HepG2 (cell line): Measurements from ENCODE around the gene FAM168A. TPM values are rescaled to one million over a fixed set of nuclear protein-coding genes. Genes with fewer than 3 reads are reported as not detected.

Source experiments
- ATAC-seq: fragments of 200-7000 bp; cut with Tn5 transposase; 3 replicates; pipeline ENCODE4 v1.9.1; 2020; ENCODE audit warnings: mild to moderate bottlenecking, moderate library complexity
- BruUV-seq: library from RNA; stranded (reverse); fragments of 400-500 nt; replicated peaks from 2 replicates; lab custom pipeline; 2021; lab: Mats Ljungman, UMichigan
- CTCF ChIA-PET: fragments of 300-600 bp; formaldehyde crosslinking; extraction: SDS; loops from one replicate; lab custom pipeline; 2021; ENCODE audit warnings: low total read pairs, inconsistent platforms, low intra/inter-chr PET ratio; lab: Yijun Ruan, JAX
- POLR2A ChIA-PET: fragments of 350-600 bp; sonication (Branson Sonifier 250); formaldehyde crosslinking; loops from one replicate; lab custom pipeline; 2020; ENCODE audit warnings: antibody characterized with exemption, inconsistent platforms; lab: Yijun Ruan, JAX
- DNase-seq: peaks from one replicate; pipeline ENCODE4 v3.0.0-alpha.2; 2015; ENCODE audit warnings: low spot score
- FAIRE-seq: peaks from 3 replicates; lab custom pipeline; 2011; peaks lifted over from hg19 to GRCh38; lab: Jason Lieb, UNC
- H2AFZ ChIP-seq: one replicate; pipeline ENCODE4 v1.6.1; 2011; ENCODE audit warnings: low read length, inconsistent platforms
- H3K27ac ChIP-seq: fragments of 300-600 bp; 3 replicates; pipeline ENCODE4 v1.8.0; 2011; ENCODE audit warnings: mixed run types, mild to moderate bottlenecking, mixed read lengths, low read length, inconsistent platforms; ENCODE audit not compliant: insufficient read depth; ENCODE audit errors: extremely low read length
- H3K27me3 ChIP-seq, 2 experiments: fragments of 200-600 bp in 1 of 2; 2 replicates in 1 of 2; 3 replicates in 1 of 2; pipeline versions ENCODE4 v1.6.0 to v1.8.0; 2011; ENCODE audit warnings: low read length in 2 of 2, mild to moderate bottlenecking in 2 of 2, moderate library complexity in 2 of 2, inconsistent platforms in 1 of 2; ENCODE audit not compliant: insufficient read depth in 2 of 2, control insufficient read depth in 1 of 2
- H3K36me3 ChIP-seq, 2 experiments: fragments of 200-600 bp in 1 of 2; replicated peaks in 1 of 2; 2 replicates in 1 of 2; 3 replicates in 1 of 2; pipeline versions ENCODE4 v1.5.1 to v1.8.0; 2011; ENCODE audit warnings: low read length in 2 of 2, inconsistent platforms in 1 of 2; ENCODE audit not compliant: insufficient read depth in 2 of 2, control insufficient read depth in 1 of 2
- H3K4me1 ChIP-seq: 2 replicates; pipeline ENCODE4 v1.5.1; 2012; ENCODE audit warnings: low read length, inconsistent platforms; ENCODE audit not compliant: insufficient read depth
- H3K4me2 ChIP-seq: 2 replicates; pipeline ENCODE4 v1.6.0; 2011; ENCODE audit warnings: low read depth, low read length, inconsistent platforms
- H3K4me3 ChIP-seq, 3 experiments: fragments of 200-600 bp in 1 of 3; sonication (generic), shearing (Covaris generic) in 1 of 3; replicated peaks in 1 of 3; 2 replicates each; pipeline ENCODE4 v1.5.1; 2011 to 2016; ENCODE audit warnings: low read length in 3 of 3, inconsistent platforms in 2 of 3, low read depth in 2 of 3, mild to moderate bottlenecking in 2 of 3, control low read depth in 1 of 3, mixed read lengths in 1 of 3; ENCODE audit not compliant: insufficient read depth in 1 of 3
- H3K79me2 ChIP-seq: one replicate; pipeline ENCODE4 v1.6.1; 2011; ENCODE audit warnings: low read length, inconsistent platforms; ENCODE audit not compliant: insufficient read depth
- H3K9ac ChIP-seq: 2 replicates; pipeline ENCODE4 v1.6.0; 2011; ENCODE audit warnings: mild to moderate bottlenecking, low read depth, low read length, inconsistent platforms; ENCODE audit not compliant: insufficient read depth
- H3K9me3 ChIP-seq: 2 replicates; pipeline ENCODE4 v1.5.1; 2012; ENCODE audit warnings: mild to moderate bottlenecking, low read length
- H4K20me1 ChIP-seq: 2 replicates; pipeline ENCODE4 v1.6.0; 2011; ENCODE audit warnings: inconsistent platforms, mild to moderate bottlenecking, low read length, moderate library complexity; ENCODE audit not compliant: insufficient read depth
- HMG20B ChIP-seq: conservative IDR thresholded peaks from 2 replicates; pipeline ENCODE4 v1.6.1; 2016; ENCODE audit warnings: missing genetic modification reagents, missing compliant biosample characterization
- ISL2 ChIP-seq: sonication (generic); formaldehyde crosslinking; IDR thresholded peaks from 2 replicates; pipeline ENCODE4 v1.5.0; 2020; ENCODE audit warnings: missing genetic modification reagents
- JARID2 ChIP-seq: sonication (generic); formaldehyde crosslinking; IDR thresholded peaks from 2 replicates; pipeline ENCODE4 v1.8.1; 2023; ENCODE audit warnings: missing genetic modification reagents, inconsistent platforms; ENCODE audit not compliant: insufficient replicate concordance
- SALL2 ChIP-seq: sonication (generic); formaldehyde crosslinking; IDR thresholded peaks from 2 replicates; pipeline ENCODE4 v1.8.1; 2023; ENCODE audit warnings: mild to moderate bottlenecking, missing genetic modification reagents, inconsistent platforms
- THAP11 ChIP-seq: IDR thresholded peaks from 2 replicates; pipeline ENCODE4 v1.6.1; 2016; ENCODE audit warnings: missing biosample characterization, missing genetic modification reagents
- YEATS4 ChIP-seq: sonication (generic); formaldehyde crosslinking; IDR thresholded peaks from 2 replicates; pipeline ENCODE4 v1.4.0; 2020; ENCODE audit warnings: missing genetic modification reagents, borderline replicate concordance
- ZNF350 ChIP-seq: sonication (generic); formaldehyde crosslinking; IDR thresholded peaks from 2 replicates; pipeline ENCODE4 v1.4.0; 2020; ENCODE audit warnings: mild to moderate bottlenecking, low read depth, missing genetic modification reagents, borderline replicate concordance
- ZNF543 ChIP-seq: sonication (generic); formaldehyde crosslinking; IDR thresholded peaks from 2 replicates; pipeline ENCODE4 v1.4.0; 2020; ENCODE audit warnings: mild to moderate bottlenecking, missing genetic modification reagents
- WGBS: methylation state at CpG from one replicate; pipeline ENCODE4 v1.1.6; 2017; ENCODE audit warnings: low lambda C conversion rate; 5-methylcytosine and 5-hydroxymethylcytosine counted together
- in situ Hi-C: cut with HindIII; loops from 2 replicates; pipeline ENCODE4 v1.10.0; 2017; ENCODE audit warnings: low pct_unique_long_range_greater_than_20kb; ENCODE audit not compliant: extremely low pct_ligation_motif_present
- intact Hi-C: fragments of 100-400 bp; cut with micrococcal nuclease; formaldehyde crosslinking; loops from one replicate; pipeline ENCODE4 v1.10.0; 2022; ENCODE audit not compliant: unreplicated experiment
- polyA plus RNA-seq, 8 experiments: library from polyadenylated mRNA; depleted of rRNA in 3 of 8; stranded (reverse) in 7 of 8; unstranded in 1 of 8; fragments of >200 nt; fragmentation: Illumina TruSeq in 4 of 8; extraction: Trizol in 4 of 8; gene quantifications; 2 replicates each; pipeline versions ENCODE4 v1.2.1 to v1.2.3, GENCODE V29; 2011 to 2016; ENCODE audit warnings: low read depth in 4 of 8, missing spikeins in 1 of 8, mixed read lengths in 1 of 8; ENCODE audit not compliant: insufficient read depth in 1 of 8
- total RNA-seq, 5 experiments: library from RNA; depleted of rRNA; stranded (reverse); fragments of >200 nt; fragmentation: Illumina TruSeq; extraction: Trizol; gene quantifications; 2 replicates each; pipeline ENCODE4 v1.2.3, GENCODE V29; 2016; ENCODE audit warnings: low read depth in 1 of 5
- TF ChIP-seq, protein P1 (sequence below): sonication (generic); formaldehyde crosslinking; IDR thresholded peaks from 2 replicates; pipeline ENCODE4 v1.8.0; 2023; ENCODE audit warnings: mild to moderate bottlenecking, missing genetic modification reagents
- TF ChIP-seq, protein P2 (sequence below): sonication (generic); formaldehyde crosslinking; IDR thresholded peaks from 2 replicates; pipeline ENCODE4 v1.5.0; 2020; ENCODE audit warnings: missing genetic modification reagents, mild to moderate bottlenecking, borderline replicate concordance
- TF ChIP-seq, protein P3 (sequence below): fragments of 450-650 bp; IDR thresholded peaks from 2 replicates; pipeline ENCODE4 v1.6.1; 2017; ENCODE audit warnings: mild to moderate bottlenecking
- TF ChIP-seq, protein P4 (sequence below): sonication (generic); formaldehyde crosslinking; IDR thresholded peaks from 2 replicates; pipeline ENCODE4 v1.4.0; 2020; ENCODE audit warnings: mild to moderate bottlenecking, missing genetic modification reagents

The FAM168A gene
- total and polyA plus RNA-seq, 2 of the 13 experiments (the other 11 are each of a cell fraction or from before 2014, with no cell fraction given) = 13.9 to 15.8 TPM

DNA sequence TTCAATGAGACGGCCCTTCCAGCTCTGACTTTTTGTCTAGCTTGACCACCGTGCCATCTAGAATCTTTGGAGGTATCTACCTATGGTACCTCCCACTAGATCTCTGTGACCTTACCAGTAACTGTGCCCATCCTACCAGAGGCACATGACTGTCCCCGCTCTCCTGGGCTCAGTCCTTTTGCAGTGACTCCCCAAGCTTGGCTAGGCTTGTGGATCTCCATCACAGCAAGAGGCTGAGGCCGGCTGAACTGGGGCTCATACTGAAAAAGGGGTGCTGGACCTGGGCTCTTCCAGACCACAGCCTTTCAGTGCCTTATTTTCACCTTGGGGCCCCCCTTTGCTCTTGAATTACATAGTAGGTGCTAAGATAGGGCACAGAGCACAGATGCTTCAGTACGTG, 194.4 kb downstream of the FAM168A start:
- in situ Hi-C loops (loop anchor here (5.0 to 10.0 kb wide), 2 partner anchors 221 to 259 kb away; no protein-coding TSS in a partner anchor), intact Hi-C loops (loop anchor here (2.0 to 10.0 kb wide), 3 partner anchors 221 to 529 kb away; no protein-coding TSS in a partner anchor)
- FAIRE-seq = no peak

More for the DNA sequence above, 194.4 kb downstream of the FAM168A start:
- H3K79me2 ChIP-seq = no peaks in the 10 kb centered on the region
- H3K36me3 ChIP-seq = peaks cover 3 to 10% of the 10 kb centered on the region in 2 experiments; a peak in 4 of 5 replicates
- POLR2A ChIA-PET = interaction anchor here (0.7 kb wide), 1 partner anchor 287 kb away, joined by 3 read pairs; no protein-coding TSS in a partner anchor
- no peaks in the 10 kb centered on the region for H3K27me3 ChIP-seq
- CTCF ChIA-PET = interaction anchor here (1.2 to 1.6 kb wide), 2 partner anchors 222 to 257 kb away, joined by 5 to 6 read pairs; no protein-coding TSS in a partner anchor
- no peak overlapping the region for H3K4me2 ChIP-seq
- no peak overlapping the region for H3K9ac ChIP-seq
- no peak overlapping the region for H3K27ac ChIP-seq
- H3K4me1 ChIP-seq = peaks cover 8% of the 10 kb centered on the region
- no TSS peak for BruUV-seq
- H3K4me3 ChIP-seq = no peak overlapping the region
- ATAC-seq = no peak
- TF ChIP-seq, protein P1, sequence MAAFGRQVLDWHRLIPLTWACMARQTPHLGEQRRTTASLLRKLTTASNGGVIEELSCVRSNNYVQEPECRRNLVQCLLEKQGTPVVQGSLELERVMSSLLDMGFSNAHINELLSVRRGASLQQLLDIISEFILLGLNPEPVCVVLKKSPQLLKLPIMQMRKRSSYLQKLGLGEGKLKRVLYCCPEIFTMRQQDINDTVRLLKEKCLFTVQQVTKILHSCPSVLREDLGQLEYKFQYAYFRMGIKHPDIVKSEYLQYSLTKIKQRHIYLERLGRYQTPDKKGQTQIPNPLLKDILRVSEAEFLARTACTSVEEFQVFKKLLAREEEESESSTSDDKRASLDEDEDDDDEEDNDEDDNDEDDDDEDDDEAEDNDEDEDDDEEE (CRISPR knock-in tag) = no peak
- TF ChIP-seq, protein P2, sequence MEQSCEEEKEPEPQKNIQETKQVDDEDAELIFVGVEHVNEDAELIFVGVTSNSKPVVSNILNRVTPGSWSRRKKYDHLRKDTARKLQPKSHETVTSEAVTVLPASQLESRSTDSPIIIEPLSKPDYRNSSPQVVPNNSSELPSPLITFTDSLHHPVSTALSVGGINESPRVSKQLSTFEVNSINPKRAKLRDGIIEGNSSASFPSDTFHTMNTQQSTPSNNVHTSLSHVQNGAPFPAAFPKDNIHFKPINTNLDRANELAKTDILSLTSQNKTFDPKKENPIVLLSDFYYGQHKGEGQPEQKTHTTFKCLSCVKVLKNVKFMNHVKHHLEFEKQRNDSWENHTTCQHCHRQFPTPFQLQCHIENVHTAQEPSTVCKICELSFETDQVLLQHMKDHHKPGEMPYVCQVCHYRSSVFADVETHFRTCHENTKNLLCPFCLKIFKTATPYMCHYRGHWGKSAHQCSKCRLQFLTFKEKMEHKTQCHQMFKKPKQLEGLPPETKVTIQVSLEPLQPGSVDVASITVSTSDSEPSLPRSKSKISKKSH = no peak
- TF ChIP-seq ZNF543 (CRISPR knock-in tag) = no peak
- TF ChIP-seq HMG20B (CRISPR knock-in tag) = no peak
- TF ChIP-seq ISL2 (CRISPR knock-in tag) = no peak
- TF ChIP-seq THAP11 = no peak
- TF ChIP-seq, protein P3, sequence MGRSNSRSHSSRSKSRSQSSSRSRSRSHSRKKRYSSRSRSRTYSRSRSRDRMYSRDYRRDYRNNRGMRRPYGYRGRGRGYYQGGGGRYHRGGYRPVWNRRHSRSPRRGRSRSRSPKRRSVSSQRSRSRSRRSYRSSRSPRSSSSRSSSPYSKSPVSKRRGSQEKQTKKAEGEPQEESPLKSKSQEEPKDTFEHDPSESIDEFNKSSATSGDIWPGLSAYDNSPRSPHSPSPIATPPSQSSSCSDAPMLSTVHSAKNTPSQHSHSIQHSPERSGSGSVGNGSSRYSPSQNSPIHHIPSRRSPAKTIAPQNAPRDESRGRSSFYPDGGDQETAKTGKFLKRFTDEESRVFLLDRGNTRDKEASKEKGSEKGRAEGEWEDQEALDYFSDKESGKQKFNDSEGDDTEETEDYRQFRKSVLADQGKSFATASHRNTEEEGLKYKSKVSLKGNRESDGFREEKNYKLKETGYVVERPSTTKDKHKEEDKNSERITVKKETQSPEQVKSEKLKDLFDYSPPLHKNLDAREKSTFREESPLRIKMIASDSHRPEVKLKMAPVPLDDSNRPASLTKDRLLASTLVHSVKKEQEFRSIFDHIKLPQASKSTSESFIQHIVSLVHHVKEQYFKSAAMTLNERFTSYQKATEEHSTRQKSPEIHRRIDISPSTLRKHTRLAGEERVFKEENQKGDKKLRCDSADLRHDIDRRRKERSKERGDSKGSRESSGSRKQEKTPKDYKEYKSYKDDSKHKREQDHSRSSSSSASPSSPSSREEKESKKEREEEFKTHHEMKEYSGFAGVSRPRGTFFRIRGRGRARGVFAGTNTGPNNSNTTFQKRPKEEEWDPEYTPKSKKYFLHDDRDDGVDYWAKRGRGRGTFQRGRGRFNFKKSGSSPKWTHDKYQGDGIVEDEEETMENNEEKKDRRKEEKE = no peak
- no peak for TF ChIP-seq YEATS4 (CRISPR knock-in tag)
- TF ChIP-seq SALL2 = no peak
- TF ChIP-seq ZNF350 (CRISPR knock-in tag) = no peak
- TF ChIP-seq JARID2 (CRISPR knock-in tag) = no peak
- TF ChIP-seq, protein P4, sequence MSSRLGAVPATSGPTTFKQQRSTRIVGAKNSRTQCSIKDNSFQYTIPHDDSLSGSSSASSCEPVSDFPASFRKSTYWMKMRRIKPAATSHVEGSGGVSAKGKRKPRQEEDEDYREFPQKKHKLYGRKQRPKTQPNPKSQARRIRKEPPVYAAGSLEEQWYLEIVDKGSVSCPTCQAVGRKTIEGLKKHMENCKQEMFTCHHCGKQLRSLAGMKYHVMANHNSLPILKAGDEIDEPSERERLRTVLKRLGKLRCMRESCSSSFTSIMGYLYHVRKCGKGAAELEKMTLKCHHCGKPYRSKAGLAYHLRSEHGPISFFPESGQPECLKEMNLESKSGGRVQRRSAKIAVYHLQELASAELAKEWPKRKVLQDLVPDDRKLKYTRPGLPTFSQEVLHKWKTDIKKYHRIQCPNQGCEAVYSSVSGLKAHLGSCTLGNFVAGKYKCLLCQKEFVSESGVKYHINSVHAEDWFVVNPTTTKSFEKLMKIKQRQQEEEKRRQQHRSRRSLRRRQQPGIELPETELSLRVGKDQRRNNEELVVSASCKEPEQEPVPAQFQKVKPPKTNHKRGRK (CRISPR knock-in tag) = no peak
- TF ChIP-seq, all 625 proteins: peak for 0
- Histone ChIP-seq H4K20me1 (no peaks in the 10 kb centered on the region), H2AFZ (no peak overlapping the region), H3K9me3 (no peaks in the 10 kb centered on the region)
- WGBS = 93% methylated on average over 5 of the region's 5 CpGs
- no peak for DNase-seq
